NB4 (cell line): ENCODE measurements around the gene GAB2.

Experiments
- MYC ChIP-seq: IDR thresholded peaks from 2 replicates; pipeline ENCODE4 v1.6.1; 2011; ENCODE audit warnings: low read depth, low read length
- POLR2A ChIP-seq: IDR thresholded peaks from 2 replicates; pipeline ENCODE4 v1.6.1; 2011; ENCODE audit warnings: mild to moderate bottlenecking; ENCODE audit not compliant: insufficient read length; ENCODE audit errors: extremely low read depth
- TF ChIP-seq, protein P1 (sequence below): IDR thresholded peaks from one replicate; pipeline ENCODE4 v1.5.1; 2012; ENCODE audit warnings: low read depth, low read length
- TF ChIP-seq, protein P2 (sequence below): IDR thresholded peaks from 2 replicates; pipeline ENCODE4 v1.6.1; 2011; ENCODE audit warnings: low read depth, low read length

DNA sequence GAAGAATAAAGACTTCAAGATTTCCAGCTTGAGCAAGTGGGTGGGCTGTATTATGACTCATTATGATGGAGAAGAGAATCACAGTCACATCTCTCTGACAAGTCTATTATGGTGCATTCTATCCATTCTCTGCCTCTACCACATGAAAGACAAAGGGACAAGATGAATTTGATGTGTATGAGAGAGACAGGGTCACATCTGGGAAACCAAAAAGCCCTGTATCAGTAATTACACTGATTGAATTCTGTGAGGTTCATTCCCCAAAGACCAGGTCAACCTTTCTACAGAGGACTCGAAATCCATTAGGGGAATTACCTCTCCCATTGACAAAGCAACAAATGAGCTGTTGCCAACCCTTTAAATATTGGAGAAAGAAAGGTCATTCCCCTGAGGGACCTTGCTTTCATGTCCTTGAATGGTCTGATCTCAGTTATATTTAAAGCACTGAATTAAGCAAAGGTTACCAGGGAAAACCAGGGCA is 119.3 kb downstream of the GAB2 start:
- TF ChIP-seq, protein P1, sequence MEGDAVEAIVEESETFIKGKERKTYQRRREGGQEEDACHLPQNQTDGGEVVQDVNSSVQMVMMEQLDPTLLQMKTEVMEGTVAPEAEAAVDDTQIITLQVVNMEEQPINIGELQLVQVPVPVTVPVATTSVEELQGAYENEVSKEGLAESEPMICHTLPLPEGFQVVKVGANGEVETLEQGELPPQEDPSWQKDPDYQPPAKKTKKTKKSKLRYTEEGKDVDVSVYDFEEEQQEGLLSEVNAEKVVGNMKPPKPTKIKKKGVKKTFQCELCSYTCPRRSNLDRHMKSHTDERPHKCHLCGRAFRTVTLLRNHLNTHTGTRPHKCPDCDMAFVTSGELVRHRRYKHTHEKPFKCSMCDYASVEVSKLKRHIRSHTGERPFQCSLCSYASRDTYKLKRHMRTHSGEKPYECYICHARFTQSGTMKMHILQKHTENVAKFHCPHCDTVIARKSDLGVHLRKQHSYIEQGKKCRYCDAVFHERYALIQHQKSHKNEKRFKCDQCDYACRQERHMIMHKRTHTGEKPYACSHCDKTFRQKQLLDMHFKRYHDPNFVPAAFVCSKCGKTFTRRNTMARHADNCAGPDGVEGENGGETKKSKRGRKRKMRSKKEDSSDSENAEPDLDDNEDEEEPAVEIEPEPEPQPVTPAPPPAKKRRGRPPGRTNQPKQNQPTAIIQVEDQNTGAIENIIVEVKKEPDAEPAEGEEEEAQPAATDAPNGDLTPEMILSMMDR, result no peak
- TF ChIP-seq POLR2A (no peak), MYC (no peak)
- TF ChIP-seq, protein P2, sequence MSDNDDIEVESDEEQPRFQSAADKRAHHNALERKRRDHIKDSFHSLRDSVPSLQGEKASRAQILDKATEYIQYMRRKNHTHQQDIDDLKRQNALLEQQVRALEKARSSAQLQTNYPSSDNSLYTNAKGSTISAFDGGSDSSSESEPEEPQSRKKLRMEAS, result no peak
